SK-N-DZ (cell line): ENCODE data around the gene SECTM1. TPM values are rescaled to one million over a fixed set of nuclear protein-coding genes. Genes with fewer than 3 reads are reported as not detected.
"Not testable (repeated sequence)": the region's sequence is repeated elsewhere in the genome, so short reads cannot be mapped to it uniquely, and the experiment has no call there.

Source experiments
- DNase-seq: peaks from one replicate; pipeline ENCODE4 v3.0.0-alpha.2; 2015; ENCODE audit warnings: low spot score
- polyA plus RNA-seq, 2 experiments: library from polyadenylated mRNA; depleted of rRNA; stranded (reverse); fragments of >200 nt; gene quantifications; 2 replicates each; pipeline ENCODE4 v1.2.3, GENCODE V29; 2014

The SECTM1 gene
- polyA plus RNA-seq (2014; cell fraction: cytosol; rRNA removed), result 2.1 and 3.1 TPM in 2 replicates
- 0.11 and 2.3 TPM in 2 replicates for polyA plus RNA-seq (2014; cell fraction: nucleus; rRNA removed)

DNA sequence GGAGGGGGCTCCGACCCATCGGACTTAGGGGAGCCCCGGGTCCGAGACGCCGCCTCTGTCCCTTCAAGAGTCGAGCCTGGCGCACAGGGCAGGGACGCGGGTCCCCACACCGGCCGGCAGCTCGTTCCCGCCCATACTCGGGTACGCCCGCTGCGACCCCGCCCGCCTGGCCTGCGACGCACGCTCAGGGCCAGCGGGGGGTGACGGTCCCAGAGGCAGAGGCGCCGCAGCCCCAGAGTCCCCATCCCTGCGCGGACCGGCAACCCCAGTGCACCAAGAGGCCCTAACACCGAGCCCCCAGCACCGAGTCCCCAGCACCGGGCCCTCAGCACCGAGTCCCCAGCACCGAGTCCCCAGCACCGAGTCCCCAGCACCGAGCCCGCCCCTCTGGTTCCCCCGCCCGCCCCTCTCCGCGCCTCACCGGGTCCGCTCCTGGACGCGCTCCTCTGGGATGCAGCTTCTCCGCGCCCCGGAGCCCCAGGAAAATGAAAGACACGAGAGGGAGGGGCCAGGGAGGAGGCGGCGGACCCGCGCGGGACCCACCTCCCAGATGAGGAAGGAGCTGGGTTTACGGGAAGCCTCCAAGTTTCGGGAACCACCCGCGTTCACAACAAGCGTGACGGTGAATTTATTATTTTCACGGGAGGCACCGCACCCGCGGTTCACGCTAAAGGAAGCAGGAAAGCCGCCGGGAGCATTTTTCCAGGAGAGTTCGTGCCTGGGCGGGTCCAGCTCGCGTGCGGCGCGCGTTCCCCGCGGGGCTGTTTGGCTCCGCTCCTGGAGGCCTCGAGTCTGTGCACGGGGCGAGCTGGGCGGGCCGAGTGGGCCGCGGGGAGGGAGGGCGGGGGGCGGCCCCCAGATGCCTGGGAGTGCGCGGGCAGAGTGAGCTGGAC lies at the start of gene SECTM1:
SECTM1 (minus strand) TSS at position 488 of the 893 bp plus-strand sequence. CDS start 6,526 bp downstream, outside the sequence.
- no peak for DNase-seq

DNA sequence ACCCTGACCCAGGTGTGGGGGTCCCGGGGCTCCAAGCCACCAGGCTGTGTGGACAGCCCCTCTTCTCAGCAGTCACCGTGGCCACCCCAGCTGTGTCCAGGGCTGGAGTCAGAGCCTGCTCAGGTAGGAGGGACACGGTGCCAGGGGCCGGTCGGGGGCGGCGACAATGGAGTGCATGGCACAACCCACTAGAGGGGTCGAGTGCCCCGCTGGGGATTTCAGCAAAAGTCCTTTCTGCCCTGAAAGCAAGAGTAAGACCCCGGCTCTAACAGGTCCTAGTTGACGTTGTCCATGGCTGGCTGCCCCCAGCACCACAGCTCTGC lies 49.3 kb upstream of the SECTM1 start:
- DNase-seq, result no peak

GRCh38 chr17:82382220-82382932 lies 48.8 kb upstream of the SECTM1 start:
- DNase-seq, result not testable (repeated sequence)

GRCh38 chr17:82381703-82382009 lies 48.1 kb upstream of the SECTM1 start:
- DNase-seq, result not testable (repeated sequence)

- DNase-seq, result no peak
Measured at GRCh38 chr17:82380860-82381702, 47.5 kb upstream of the SECTM1 start.

DNA sequence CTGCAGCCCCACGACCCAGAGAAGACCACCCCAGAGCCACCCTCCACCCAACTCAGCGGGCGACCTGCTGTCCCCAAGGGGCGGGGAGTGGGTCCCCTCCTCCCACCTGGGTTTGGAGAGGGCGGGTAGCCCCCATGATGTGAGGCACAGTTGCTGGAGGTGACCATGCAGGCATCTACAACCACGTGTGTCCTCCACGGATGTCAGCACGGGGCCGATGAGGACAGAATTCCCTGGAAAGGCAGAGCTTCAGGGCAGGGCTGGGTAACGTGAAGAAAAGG lies 45.1 kb upstream of the SECTM1 start:
- DNase-seq, result no peak

DNA sequence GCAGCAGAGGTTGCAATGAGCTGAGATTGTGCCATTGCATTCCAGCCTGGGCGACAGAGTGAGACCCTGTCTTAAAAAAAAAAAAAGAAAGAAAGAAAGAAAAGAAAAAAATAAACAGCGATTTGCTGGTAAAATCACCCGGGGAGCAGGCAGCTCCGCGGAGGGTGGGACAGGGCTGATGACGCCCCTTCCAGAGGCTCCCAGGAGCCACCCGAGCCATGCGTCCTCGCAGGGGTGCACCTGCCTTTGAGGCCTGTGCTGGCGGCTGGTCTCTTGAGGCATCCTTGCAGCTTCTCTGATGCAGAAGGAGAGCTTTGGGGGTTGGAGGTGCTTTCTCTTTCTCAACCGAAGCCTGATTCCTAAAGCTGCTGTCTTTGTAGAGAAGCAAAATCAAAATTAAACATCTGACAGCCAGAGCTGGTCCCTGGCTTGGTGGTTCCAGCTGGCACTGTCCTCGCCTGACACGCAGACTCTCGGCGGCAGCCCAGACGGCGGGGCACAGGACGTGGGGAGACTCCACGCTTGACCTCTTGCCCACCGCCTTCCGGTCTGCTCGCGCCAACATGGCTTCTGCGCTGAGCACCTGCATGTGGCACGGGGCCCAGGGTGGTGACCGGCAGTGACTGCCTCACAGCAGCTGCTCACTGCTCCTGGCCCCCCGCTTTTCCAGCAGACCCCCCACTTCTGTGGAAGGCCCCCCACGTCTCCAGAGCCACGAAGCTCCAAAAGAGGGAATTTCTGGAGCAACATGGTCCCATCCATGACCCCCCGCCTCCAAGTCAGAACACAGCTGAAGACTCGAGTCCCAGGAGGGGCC lies 44.6 kb upstream of the SECTM1 start:
- no peak for DNase-seq

DNA sequence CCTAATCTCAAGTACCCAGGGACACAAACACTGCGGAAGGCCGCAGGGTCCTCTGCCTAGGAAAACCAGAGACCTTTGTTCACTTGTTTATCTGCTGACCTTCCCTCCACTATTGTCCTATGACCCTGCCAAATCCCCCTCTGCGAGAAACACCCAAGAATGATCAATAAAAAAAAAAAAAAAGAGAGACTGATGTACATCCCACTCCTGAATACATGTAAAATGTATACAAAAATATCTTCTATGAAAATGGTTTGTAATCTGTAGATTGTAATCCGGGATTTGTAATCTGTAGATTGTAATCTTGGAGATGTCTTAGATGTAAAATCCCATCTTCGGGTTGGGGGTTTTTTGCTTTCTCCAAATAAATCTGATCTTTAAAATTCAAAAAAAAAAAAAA lies 43.7 kb upstream of the SECTM1 start:
- not testable (repeated sequence) for DNase-seq

DNA sequence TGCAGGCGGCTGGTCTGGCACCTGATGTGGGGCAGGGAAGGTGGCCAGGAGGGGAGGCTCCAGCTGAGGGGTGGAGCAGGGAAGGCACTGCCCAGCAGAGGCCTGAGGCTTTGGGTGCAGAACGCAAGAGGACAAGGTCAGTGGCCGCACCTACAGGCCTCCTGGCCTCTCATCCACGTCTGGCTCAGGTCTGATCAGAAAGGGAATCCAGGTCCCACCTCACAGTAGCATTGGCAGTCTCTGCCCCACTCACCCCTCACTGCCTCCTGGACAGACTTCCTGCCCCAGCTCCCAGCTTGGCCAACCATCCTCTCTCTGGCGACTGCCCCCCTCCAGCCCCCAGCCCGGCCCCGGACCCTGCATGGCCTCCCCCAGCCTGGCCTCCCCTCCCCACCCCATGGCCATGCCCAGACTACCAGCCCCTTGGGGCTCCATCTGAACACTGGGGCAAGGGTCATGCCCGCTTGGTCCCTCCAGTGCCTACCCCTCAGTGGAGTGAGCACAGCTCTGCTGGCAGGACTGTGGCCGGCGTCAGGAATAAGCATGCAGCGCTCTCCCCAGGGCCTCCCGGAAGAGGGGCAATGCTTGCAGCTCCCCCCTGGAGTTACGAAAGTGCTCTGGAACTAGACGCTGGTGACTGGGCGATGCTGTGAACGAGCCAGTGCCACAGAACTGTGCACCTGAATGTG lies 42.6 kb upstream of the SECTM1 start:
- DNase-seq, result no peak

DNA sequence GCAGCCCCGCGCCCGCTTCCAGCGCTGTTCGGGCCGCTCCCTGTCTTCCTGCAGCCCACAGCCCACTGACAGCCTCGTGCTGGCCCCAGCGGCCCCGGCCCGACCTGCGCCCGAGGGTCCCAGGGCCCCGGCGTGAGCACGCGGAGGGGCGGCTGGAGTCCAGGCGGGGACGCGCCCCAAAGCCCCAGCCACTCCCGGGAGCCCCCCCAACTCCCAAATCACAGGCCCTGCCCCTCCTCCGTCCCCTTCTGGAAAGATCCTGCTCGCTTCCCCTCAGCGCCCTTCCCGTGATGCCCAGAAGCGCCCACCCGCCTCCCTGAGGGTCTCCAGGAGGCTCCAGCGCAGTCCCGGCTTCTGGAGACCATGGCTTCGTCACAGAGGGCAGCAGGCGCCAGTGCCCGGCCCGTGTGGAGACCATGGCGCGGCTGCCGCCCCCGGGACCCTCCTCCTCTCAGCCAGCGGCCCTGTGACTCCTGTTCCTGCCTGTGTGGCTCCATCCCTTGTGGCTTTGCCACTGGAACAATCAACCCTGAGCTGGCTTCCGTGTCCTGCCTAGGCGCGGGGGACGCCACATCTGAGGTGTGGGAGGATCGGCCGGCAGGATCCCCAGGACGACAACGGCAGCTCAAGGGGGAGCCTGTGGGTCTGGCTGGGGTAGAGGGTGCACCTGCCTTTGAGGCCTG lies 41.9 kb upstream of the SECTM1 start:
- no peak for DNase-seq

DNA sequence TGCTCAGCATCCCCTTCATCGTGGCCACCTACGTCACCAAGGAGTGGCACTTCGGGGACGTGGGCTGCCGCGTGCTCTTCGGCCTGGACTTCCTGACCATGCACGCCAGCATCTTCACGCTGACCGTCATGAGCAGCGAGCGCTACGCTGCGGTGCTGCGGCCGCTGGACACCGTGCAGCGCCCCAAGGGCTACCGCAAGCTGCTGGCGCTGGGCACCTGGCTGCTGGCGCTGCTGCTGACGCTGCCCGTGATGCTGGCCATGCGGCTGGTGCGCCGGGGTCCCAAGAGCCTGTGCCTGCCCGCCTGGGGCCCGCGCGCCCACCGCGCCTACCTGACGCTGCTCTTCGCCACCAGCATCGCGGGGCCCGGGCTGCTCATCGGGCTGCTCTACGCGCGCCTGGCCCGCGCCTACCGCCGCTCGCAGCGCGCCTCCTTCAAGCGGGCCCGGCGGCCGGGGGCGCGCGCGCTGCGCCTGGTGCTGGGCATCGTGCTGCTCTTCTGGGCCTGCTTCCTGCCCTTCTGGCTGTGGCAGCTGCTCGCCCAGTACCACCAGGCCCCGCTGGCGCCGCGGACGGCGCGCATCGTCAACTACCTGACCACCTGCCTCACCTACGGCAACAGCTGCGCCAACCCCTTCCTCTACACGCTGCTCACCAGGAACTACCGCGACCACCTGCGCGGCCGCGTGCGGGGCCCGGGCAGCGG lies 41.2 kb upstream of the SECTM1 start:
- no peak for DNase-seq

DNA sequence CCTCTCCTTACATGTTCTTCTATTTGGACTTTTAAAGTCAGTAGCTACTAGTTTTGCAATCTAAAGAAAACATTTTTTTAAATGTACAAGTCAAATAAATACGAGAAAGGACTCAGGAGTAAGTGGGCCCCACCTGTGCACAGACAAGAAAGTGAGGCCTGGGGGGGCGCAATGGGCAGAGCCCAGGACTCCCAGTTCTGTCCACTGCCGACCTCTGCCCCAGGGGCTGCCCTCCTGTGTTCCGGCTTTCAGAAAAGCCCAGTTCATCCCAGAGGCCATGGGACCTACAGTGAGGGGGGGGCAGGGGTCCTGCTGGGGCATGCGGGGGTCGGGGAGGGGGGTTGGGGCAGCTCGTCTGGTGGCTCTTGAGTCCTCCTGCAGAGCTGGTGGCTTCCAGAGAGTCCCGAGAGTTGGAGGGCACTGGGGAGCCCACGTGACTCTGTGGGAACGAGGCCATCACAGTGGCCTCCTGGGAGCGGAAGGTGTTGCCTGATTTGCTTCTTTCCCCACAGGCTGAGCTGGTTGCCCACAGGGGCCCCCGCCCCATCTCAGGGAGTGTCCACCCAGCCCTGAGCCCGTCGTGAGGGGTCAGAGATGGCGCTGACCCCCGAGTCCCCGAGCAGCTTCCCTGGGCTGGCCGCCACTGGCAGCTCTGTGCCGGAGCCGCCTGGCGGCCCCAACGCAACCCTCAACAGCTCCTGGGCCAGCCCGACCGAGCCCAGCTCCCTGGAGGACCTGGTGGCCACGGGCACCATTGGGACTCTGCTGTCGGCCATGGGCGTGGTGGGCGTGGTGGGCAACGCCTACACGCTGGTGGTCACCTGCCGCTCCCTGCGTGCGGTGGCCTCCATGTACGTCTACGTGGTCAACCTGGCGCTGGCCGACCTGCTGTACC lies 40.4 kb upstream of the SECTM1 start:
- no peak for DNase-seq

DNA sequence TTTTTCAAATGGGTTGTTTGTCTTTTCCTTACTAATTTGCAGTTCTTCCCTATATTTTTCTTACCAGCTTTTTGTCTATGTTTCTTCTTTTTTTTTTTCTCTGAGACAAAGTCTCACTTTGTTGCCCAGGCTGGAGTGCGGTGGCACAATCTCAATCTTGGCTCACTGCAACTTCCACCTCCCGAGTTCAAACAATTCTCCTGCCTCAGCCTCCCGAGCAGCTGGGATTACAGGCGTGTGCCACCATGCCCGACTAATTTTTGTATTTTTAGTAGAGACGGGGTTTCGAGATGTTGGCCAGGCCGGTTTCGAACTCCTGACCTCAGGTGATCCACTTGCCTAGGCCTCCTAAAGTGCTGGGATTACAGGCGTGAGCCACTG lies 39.5 kb upstream of the SECTM1 start:
- not testable (repeated sequence) for DNase-seq

- DNase-seq, result no peak
Measured at GRCh38 chr17:82372249-82373071, 38.9 kb upstream of the SECTM1 start.

DNA sequence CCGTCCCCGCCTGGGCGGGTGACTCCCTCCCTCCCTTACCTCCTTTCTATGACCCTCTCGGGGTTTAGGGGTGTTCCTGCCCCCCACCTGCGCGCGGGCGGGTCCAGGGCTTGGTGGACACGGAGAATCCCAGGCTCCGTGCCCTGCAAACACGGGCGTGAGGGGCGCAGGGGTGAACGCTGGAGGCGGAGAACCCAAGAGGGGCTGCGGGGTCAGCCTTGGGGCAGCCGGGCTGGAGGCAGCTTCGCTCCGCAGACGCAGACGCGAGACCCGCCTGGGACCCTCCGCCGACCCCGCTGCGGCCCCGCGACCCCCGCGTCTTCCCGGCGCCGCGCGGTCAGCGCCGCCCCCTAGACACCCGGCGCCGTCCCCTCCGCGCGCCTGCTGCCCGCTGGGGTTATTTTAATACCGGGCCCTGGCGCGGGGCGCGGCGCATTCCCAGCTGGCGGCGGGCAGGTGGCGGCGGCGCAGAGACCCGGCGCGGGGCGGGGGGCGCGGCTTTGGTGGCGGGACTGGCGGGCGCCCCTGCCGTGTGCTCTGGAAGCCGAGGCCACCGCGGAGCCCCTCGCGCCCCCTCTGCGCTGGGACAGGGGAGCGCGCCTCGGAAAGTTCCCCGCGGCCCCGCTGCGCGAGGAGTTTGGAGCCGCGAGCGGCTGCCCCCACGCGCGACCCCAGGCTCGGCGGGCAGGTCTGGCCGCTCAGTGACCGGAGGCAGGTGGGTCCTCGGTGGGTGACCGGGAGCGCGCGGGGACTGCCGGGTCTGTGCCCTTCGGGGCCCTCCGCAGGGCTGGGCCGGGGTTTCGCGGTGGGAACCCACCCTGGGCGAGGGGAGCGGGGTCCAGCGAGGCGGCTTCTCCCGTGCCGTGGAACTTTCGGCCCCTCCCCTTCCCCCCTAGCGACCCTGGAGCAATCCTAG lies 38.0 kb upstream of the SECTM1 start, which contains the start of gene UTS2R:
UTS2R (plus strand) TSS at position 433 of the 916 bp plus-strand sequence. CDS start 2,560 bp downstream, outside the sequence.
- no peak for DNase-seq
